Fibroblast of skin of right quadriceps (primary cell): ENCODE measurements around the gene SRGAP3.

Experiments
- DNase-seq: peaks from one replicate; pipeline ENCODE4 v3.0.0-alpha.2; 2013

SRGAP3 gene

GRCh38 chr3:9251055-9251786 lies 1.8 kb upstream of the SRGAP3 start:
- DNase-seq: no peak

- no peak for DNase-seq
These were observed 790 bp upstream of the SRGAP3 start for GRCh38 chr3:9250236-9250635.

- DNase-seq: no peak
These were observed 749 bp downstream of the SRGAP3 start for GRCh38 chr3:9248522-9249271.

GRCh38 chr3:9247941-9248521 lies 1.4 kb downstream of the SRGAP3 start:
- DNase-seq: no peak

GRCh38 chr3:9247361-9247940 lies 2.0 kb downstream of the SRGAP3 start:
- no peak for DNase-seq

- DNase-seq: no peak
These were observed 3.3 kb downstream of the SRGAP3 start for GRCh38 chr3:9246189-9246588.

GRCh38 chr3:9244495-9245183 lies 4.8 kb downstream of the SRGAP3 start:
- no peak for DNase-seq

GRCh38 chr3:9241956-9242355 lies 7.5 kb downstream of the SRGAP3 start:
- DNase-seq: no peak

- no peak for DNase-seq
These were observed 9.8 kb downstream of the SRGAP3 start for GRCh38 chr3:9239680-9240079.

GRCh38 chr3:9238721-9239295 lies 10.6 kb downstream of the SRGAP3 start:
- DNase-seq: no peak

- DNase-seq: no peak
These were observed 11.2 kb downstream of the SRGAP3 start for GRCh38 chr3:9238276-9238675.

- no peak for DNase-seq
These were observed 15.4 kb downstream of the SRGAP3 start for GRCh38 chr3:9233814-9234600.

GRCh38 chr3:9233101-9233500 lies 16.3 kb downstream of the SRGAP3 start:
- no peak for DNase-seq

GRCh38 chr3:9231937-9232336 lies 17.5 kb downstream of the SRGAP3 start:
- no peak for DNase-seq

GRCh38 chr3:9231471-9231870 lies 18.0 kb downstream of the SRGAP3 start:
- DNase-seq: no peak

- DNase-seq: no peak
These were observed 18.4 kb downstream of the SRGAP3 start for GRCh38 chr3:9231006-9231405.

- peak; percentile 24 for DNase-seq
These were observed 18.9 kb downstream of the SRGAP3 start for GRCh38 chr3:9230596-9230995.

- no peak for DNase-seq
These were observed 19.6 kb downstream of the SRGAP3 start for GRCh38 chr3:9229879-9230278.

GRCh38 chr3:9229325-9229724 lies 20.1 kb downstream of the SRGAP3 start:
- DNase-seq: no peak

- peak; percentile 56 for DNase-seq
These were observed 23.1 kb downstream of the SRGAP3 start for GRCh38 chr3:9226326-9226725.

- DNase-seq: no peak
These were observed 24.2 kb downstream of the SRGAP3 start for GRCh38 chr3:9225268-9225667.

GRCh38 chr3:9224490-9224889 lies 25.0 kb downstream of the SRGAP3 start:
- peak; percentile 26 for DNase-seq
